ENCODE data around the gene ST6GAL1. TPM values are rescaled to one million over a fixed set of nuclear protein-coding genes. Genes with fewer than 3 reads are reported as not detected.

The ST6GAL1 gene
- total RNA-seq, 1 donor from 2014 or later = 59.9 TPM

DNA sequence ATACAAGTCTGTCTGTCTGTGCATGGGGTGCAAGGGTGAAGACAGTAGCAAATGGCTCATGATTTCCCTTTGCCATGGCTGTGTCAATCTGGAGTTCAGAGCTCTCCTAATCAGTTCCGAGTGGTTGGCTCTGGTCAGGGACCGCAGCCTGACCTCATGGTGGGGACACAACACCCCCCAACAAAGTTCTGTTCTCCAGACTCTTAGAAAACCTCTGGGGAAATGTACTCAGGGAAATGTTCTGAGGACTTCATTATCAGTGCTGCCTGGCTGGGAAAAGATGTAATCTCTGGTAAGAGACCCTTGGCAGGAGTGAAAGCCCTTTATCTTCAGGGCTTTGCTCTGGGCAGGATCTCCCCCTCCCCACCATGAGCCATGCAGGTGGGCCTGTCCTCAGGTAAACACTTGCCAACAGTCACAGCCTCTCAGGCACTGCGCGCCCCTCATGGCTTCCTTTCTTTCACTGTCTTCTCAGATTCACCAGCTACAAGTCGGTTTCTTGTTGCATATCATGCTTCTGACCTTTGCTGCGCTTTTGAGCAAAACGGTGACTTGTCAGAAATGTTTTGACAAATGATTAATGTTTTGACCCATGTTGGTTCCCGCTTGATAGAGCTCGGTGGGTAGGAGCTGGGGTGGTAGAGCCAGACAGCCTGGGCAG, 95.5 kb downstream of the ST6GAL1 start:
- Histone ChIP-seq H3K27ac (peak overlapping the region; percentile 2 to 19), H3K36me3 (peaks cover 0 to 3% of the 10 kb centered on the region in 2 donors), H3K4me1 (peaks cover 5 to 9% of the 10 kb centered on the region in 2 donors), H3K4me3 (no peak overlapping the region), H3K9me3 (no peaks in the 10 kb centered on the region), H3K27me3 (no peaks in the 10 kb centered on the region)
- TF ChIP-seq, protein P1, sequence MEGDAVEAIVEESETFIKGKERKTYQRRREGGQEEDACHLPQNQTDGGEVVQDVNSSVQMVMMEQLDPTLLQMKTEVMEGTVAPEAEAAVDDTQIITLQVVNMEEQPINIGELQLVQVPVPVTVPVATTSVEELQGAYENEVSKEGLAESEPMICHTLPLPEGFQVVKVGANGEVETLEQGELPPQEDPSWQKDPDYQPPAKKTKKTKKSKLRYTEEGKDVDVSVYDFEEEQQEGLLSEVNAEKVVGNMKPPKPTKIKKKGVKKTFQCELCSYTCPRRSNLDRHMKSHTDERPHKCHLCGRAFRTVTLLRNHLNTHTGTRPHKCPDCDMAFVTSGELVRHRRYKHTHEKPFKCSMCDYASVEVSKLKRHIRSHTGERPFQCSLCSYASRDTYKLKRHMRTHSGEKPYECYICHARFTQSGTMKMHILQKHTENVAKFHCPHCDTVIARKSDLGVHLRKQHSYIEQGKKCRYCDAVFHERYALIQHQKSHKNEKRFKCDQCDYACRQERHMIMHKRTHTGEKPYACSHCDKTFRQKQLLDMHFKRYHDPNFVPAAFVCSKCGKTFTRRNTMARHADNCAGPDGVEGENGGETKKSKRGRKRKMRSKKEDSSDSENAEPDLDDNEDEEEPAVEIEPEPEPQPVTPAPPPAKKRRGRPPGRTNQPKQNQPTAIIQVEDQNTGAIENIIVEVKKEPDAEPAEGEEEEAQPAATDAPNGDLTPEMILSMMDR (IDR thresholded peaks at IDR 0.05) = no peak
- intact Hi-C loops (cut with DNase I) = no loop called here
- no peak for DNase-seq (ENCODE audit: low spot score in 2 of 2)

DNA sequence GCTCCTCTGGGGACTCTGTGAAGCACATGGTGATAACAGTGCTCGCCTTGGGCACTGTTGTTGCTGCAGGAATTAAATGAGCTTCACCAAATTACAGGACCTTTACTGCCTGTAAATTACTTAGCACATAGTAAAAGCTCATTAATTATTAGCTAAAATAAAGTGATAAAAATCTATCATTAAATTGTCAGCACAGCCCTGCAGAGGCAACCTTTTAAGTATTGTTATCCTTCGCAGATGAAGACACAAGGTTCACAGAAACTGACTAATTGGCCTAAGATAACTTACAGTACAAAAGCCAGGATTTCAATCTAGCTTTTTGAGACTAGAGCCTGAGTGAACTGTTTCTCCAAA, 96.0 kb downstream of the ST6GAL1 start:
- DNase-seq (ENCODE audit: low spot score in 2 of 2) = no peak
- no peaks in the 10 kb centered on the region for H3K9me3 ChIP-seq
- intact Hi-C loops (cut with DNase I) = no loop called here
- peak overlapping the region in 1 of 2 donors; percentile 19 for H3K27ac ChIP-seq
- peaks cover 0 to 3% of the 10 kb centered on the region in 2 donors for H3K36me3 ChIP-seq
- peaks cover 5 to 9% of the 10 kb centered on the region in 2 donors for H3K4me1 ChIP-seq
- no peaks in the 10 kb centered on the region for H3K27me3 ChIP-seq
- TF ChIP-seq, protein P1 (IDR thresholded peaks at IDR 0.05) = no peak
- H3K4me3 ChIP-seq = no peak overlapping the region

DNA sequence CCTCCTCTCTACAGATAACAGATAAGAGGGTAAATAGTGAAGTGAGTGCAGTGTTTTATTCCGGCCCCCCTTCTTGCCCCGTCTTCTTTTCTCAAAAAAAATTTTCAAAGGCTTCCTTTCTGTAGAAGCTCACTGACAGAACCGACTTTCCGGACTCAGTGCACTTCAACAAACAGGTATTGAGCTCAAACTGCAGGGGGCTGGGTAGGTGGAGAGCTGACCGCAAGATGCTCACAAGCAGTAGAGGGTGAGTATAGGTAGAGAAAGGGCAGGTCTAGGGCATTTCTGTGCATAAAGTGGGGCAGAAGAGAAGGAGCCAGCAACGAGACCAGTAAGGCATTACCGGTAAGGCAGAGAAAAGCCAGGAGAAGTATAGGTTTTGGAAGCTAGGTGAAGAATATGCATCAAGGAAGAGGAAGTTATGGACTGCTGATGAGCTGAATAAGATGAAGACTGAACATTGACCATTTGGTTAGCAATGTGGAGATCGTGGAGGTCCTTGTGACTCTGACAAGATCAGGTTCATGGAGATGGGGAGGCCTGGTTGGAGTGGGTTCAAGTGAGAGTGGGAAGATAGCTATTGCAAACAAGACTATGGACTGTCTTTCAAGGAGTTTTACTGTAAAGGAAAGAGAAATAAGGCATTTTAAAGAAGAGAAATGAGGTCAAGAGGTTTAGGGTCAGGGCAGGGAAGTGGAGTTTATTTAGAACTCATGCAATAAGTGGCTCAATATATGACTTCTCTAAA, 97.4 kb downstream of the ST6GAL1 start:
- TF ChIP-seq, protein P1 (IDR thresholded peaks at IDR 0.05) = no peak
- intact Hi-C loops (cut with DNase I) = no loop called here
- no peak for DNase-seq (ENCODE audit: low spot score in 2 of 2)
- H3K4me3 ChIP-seq = no peak overlapping the region
- peaks cover 5 to 9% of the 10 kb centered on the region in 2 donors for H3K4me1 ChIP-seq
- no peaks in the 10 kb centered on the region for H3K9me3 ChIP-seq
- no peaks in the 10 kb centered on the region for H3K27me3 ChIP-seq
- no peak overlapping the region for H3K27ac ChIP-seq
- H3K36me3 ChIP-seq = peaks cover 0 to 3% of the 10 kb centered on the region in 2 donors

DNA sequence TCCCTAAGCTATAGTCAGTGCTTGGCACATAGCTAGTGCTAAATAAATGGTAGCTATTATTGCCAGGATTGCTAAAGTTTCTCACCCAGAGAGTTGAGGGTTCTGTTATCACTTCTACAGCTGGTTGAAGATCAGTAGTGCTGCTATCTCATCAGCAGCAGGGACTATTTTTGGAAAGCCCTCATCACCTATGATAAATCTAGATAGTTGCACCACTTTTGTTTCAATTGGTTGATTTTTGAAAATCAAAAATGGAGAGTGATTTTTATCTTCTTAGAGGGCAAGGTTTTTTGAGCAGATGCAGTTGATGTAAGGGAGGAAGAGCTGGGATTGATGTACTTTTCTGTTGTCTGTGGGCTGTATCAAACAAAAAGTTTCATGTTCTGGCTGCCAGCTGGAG, 101.6 kb downstream of the ST6GAL1 start:
- DNase-seq (ENCODE audit: low spot score in 2 of 2) = no peak
- intact Hi-C loops (cut with DNase I) = no loop called here
- no peaks in the 10 kb centered on the region for H3K27me3 ChIP-seq
- no peak overlapping the region for H3K4me3 ChIP-seq
- TF ChIP-seq, protein P1 (IDR thresholded peaks at IDR 0.05) = no peak
- peaks cover 0 to 8% of the 10 kb centered on the region in 2 donors for H3K9me3 ChIP-seq
- no peaks in the 10 kb centered on the region for H3K4me1 ChIP-seq
- no peak overlapping the region for H3K27ac ChIP-seq
- no peaks in the 10 kb centered on the region for H3K36me3 ChIP-seq

DNA sequence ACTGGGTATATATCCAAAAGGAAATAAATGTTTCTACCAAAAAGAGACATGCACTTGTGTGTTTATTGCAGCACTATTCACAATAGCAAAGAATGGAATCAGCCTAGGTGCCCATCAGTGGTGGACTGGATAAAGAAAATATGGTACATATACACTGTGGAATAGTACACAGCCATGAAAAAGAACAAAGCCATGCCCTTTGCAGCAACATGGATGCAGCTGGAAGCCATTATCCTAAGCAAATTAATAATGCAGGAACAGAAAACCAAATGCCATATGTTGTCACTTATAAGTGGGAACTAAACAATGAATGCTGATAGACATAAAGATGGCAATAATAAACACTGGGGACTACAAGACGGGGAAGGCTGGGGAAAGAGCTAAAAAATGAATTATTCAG, 106.1 kb downstream of the ST6GAL1 start:
- H3K9me3 ChIP-seq = peaks cover 0 to 8% of the 10 kb centered on the region in 2 donors
- no peak overlapping the region for H3K27ac ChIP-seq
- peaks cover under 1 to 1% of the 10 kb centered on the region in 2 donors for H3K4me1 ChIP-seq
- DNase-seq (ENCODE audit: low spot score in 2 of 2) = no peak
- peaks cover 9 to 17% of the 10 kb centered on the region in 2 donors for H3K36me3 ChIP-seq
- intact Hi-C loops (cut with DNase I) = no loop called here
- H3K27me3 ChIP-seq = no peaks in the 10 kb centered on the region
- H3K4me3 ChIP-seq = no peak overlapping the region
- TF ChIP-seq, protein P1 (IDR thresholded peaks at IDR 0.05) = no peak
